GM10266 (cell line): ENCODE measurements around the gene OBSL1.

ENCODE experiments used
- DNase-seq: peaks from one replicate; pipeline ENCODE4 v3.0.0; 2012; ENCODE audit errors: extremely low spot score
- CTCF ChIP-seq: IDR thresholded peaks from 2 replicates; pipeline ENCODE4 v1.5.1; 2012; ENCODE audit warnings: mild to moderate bottlenecking, low read depth; ENCODE audit not compliant: control insufficient read depth, insufficient read depth; ENCODE audit errors: missing control alignments

Gene OBSL1

GRCh38 chr2:219570194-219570923 is 980 bp downstream of the OBSL1 start:
- TF ChIP-seq CTCF = no peak
- DNase-seq = no peak

GRCh38 chr2:219569635-219570034 is 1.7 kb downstream of the OBSL1 start:
- no peak for TF ChIP-seq CTCF
- no peak for DNase-seq

GRCh38 chr2:219569041-219569440 is 2.3 kb downstream of the OBSL1 start:
- no peak for DNase-seq
- TF ChIP-seq CTCF = no peak

GRCh38 chr2:219567791-219568361 is 3.5 kb downstream of the OBSL1 start:
- no peak for TF ChIP-seq CTCF
- DNase-seq = no peak

GRCh38 chr2:219567131-219567530 is 4.2 kb downstream of the OBSL1 start:
- DNase-seq = no peak
- TF ChIP-seq CTCF = no peak

- no peak for TF ChIP-seq CTCF
- DNase-seq = no peak
Measured at GRCh38 chr2:219566640-219567039, 4.7 kb downstream of the OBSL1 start.
